HepG2 (cell line): Measurements from ENCODE around the gene CLRN2. TPM values are rescaled to one million over a fixed set of nuclear protein-coding genes. Genes with fewer than 3 reads are reported as not detected.

Source experiments
- ADNP ChIP-seq: sonication (generic); formaldehyde crosslinking; IDR thresholded peaks from 2 replicates; pipeline ENCODE4 v1.4.0; 2020; ENCODE audit warnings: missing genetic modification reagents
- AKNA ChIP-seq: sonication (generic); formaldehyde crosslinking; IDR thresholded peaks from 2 replicates; pipeline ENCODE4 v1.4.0; 2020; ENCODE audit warnings: missing genetic modification reagents, borderline replicate concordance
- ATAD3A ChIP-seq: sonication (generic); formaldehyde crosslinking; IDR thresholded peaks from 2 replicates; pipeline ENCODE4 v1.4.0; 2020; ENCODE audit warnings: missing genetic modification reagents
- ATF5 ChIP-seq: sonication (generic); formaldehyde crosslinking; IDR thresholded peaks from 2 replicates; pipeline ENCODE4 v1.4.0; 2020; ENCODE audit warnings: mild to moderate bottlenecking, low read depth, missing genetic modification reagents
- CCAR2 ChIP-seq: fragments of 200-400 bp; formaldehyde crosslinking; optimal IDR thresholded peaks from 2 replicates; pipeline ENCODE3; 2018; ENCODE audit warnings: low read depth, mild to moderate bottlenecking, low read length, moderate library complexity
- EEA1 ChIP-seq: sonication (generic); formaldehyde crosslinking; IDR thresholded peaks from 2 replicates; pipeline ENCODE4 v1.5.1; 2020; ENCODE audit warnings: mild to moderate bottlenecking, missing genetic modification reagents, borderline replicate concordance
- ELF1 ChIP-seq: sonication (generic); formaldehyde crosslinking; IDR thresholded peaks from 2 replicates; pipeline ENCODE4 v1.4.0; 2020; ENCODE audit warnings: missing genetic modification reagents
- GATAD1 ChIP-seq: IDR thresholded peaks from 2 replicates; pipeline ENCODE4 v1.6.1; 2016; ENCODE audit warnings: missing genetic modification reagents, missing compliant biosample characterization
- HNRNPUL1 ChIP-seq: fragments of 200-400 bp; formaldehyde crosslinking; IDR thresholded peaks from 2 replicates; pipeline ENCODE4 v1.6.1; 2017; ENCODE audit warnings: low read depth, mild to moderate bottlenecking, low read length, moderate library complexity
- MED8 ChIP-seq: sonication (generic); formaldehyde crosslinking; IDR thresholded peaks from 2 replicates; pipeline ENCODE4 v1.8.1; 2023; ENCODE audit warnings: mild to moderate bottlenecking, missing genetic modification reagents; ENCODE audit not compliant: insufficient replicate concordance
- NFATC3 ChIP-seq: sonication (generic); formaldehyde crosslinking; IDR thresholded peaks from 2 replicates; pipeline ENCODE4 v1.5.1; 2020; ENCODE audit warnings: mild to moderate bottlenecking, missing genetic modification reagents
- NFE2L1 ChIP-seq: sonication (generic); formaldehyde crosslinking; IDR thresholded peaks from 2 replicates; pipeline ENCODE4 v1.4.0; 2020; ENCODE audit warnings: missing genetic modification reagents, mild to moderate bottlenecking, borderline replicate concordance
- PCBP1 ChIP-seq: fragments of 200-400 bp; formaldehyde crosslinking; IDR thresholded peaks from 2 replicates; pipeline ENCODE4 v1.6.1; 2017; ENCODE audit warnings: mild to moderate bottlenecking, low read depth, low read length, borderline replicate concordance
- RXRA ChIP-seq: sonication (generic); formaldehyde crosslinking; IDR thresholded peaks from 2 replicates; pipeline ENCODE4 v1.5.1; 2020; ENCODE audit warnings: missing genetic modification reagents
- SALL1 ChIP-seq: sonication (generic); formaldehyde crosslinking; IDR thresholded peaks from 2 replicates; pipeline ENCODE4 v1.8.0; 2022; ENCODE audit warnings: mild to moderate bottlenecking, missing genetic modification reagents
- SALL2 ChIP-seq: sonication (generic); formaldehyde crosslinking; IDR thresholded peaks from 2 replicates; pipeline ENCODE4 v1.8.1; 2023; ENCODE audit warnings: mild to moderate bottlenecking, missing genetic modification reagents, inconsistent platforms
- TERF1 ChIP-seq: sonication (generic); formaldehyde crosslinking; IDR thresholded peaks from 2 replicates; pipeline ENCODE4 v1.8.0; 2022; ENCODE audit warnings: mild to moderate bottlenecking, missing genetic modification reagents, moderate library complexity
- THRA ChIP-seq: sonication (generic); formaldehyde crosslinking; IDR thresholded peaks from 2 replicates; pipeline ENCODE4 v1.4.0; 2020; ENCODE audit warnings: missing genetic modification reagents, borderline replicate concordance
- THYN1 ChIP-seq: sonication (generic); formaldehyde crosslinking; IDR thresholded peaks from 2 replicates; pipeline ENCODE4 v1.8.1; 2023; ENCODE audit warnings: low read depth, mild to moderate bottlenecking, moderate library complexity, missing genetic modification reagents, borderline replicate concordance
- ZMYM3 ChIP-seq: sonication (generic); formaldehyde crosslinking; IDR thresholded peaks from 2 replicates; pipeline ENCODE4 v1.5.1; 2020; ENCODE audit warnings: mild to moderate bottlenecking, missing genetic modification reagents
- ZNF124 ChIP-seq: sonication (generic); formaldehyde crosslinking; IDR thresholded peaks from 2 replicates; pipeline ENCODE4 v1.4.0; 2020; ENCODE audit warnings: missing genetic modification reagents
- ZNF136 ChIP-seq: sonication (generic); formaldehyde crosslinking; IDR thresholded peaks from 2 replicates; pipeline ENCODE4 v1.8.1; 2022; ENCODE audit warnings: low read depth, mild to moderate bottlenecking, moderate library complexity, missing genetic modification reagents
- ZNF205 ChIP-seq: IDR thresholded peaks from 2 replicates; pipeline ENCODE4 v1.6.1; 2018; ENCODE audit warnings: missing biosample characterization, missing genetic modification reagents
- ZNF24 ChIP-seq: fragments of 450-650 bp; IDR thresholded peaks from 2 replicates; pipeline ENCODE4 v1.6.1; 2017; ENCODE audit warnings: antibody characterized with exemption, mild to moderate bottlenecking
- ZNF335 ChIP-seq: sonication (generic); formaldehyde crosslinking; IDR thresholded peaks from 2 replicates; pipeline ENCODE4 v1.4.0; 2020; ENCODE audit warnings: missing genetic modification reagents
- polyA plus RNA-seq, 8 experiments: library from polyadenylated mRNA; depleted of rRNA in 3 of 8; stranded (reverse) in 7 of 8; unstranded in 1 of 8; fragments of >200 nt; fragmentation: Illumina TruSeq in 4 of 8; extraction: Trizol in 4 of 8; gene quantifications; 2 replicates each; pipeline versions ENCODE4 v1.2.1 to v1.2.3, GENCODE V29; 2011 to 2016; ENCODE audit warnings: low read depth in 4 of 8, missing spikeins in 1 of 8, mixed read lengths in 1 of 8; ENCODE audit not compliant: insufficient read depth in 1 of 8
- total RNA-seq, 5 experiments: library from RNA; depleted of rRNA; stranded (reverse); fragments of >200 nt; fragmentation: Illumina TruSeq; extraction: Trizol; gene quantifications; 2 replicates each; pipeline ENCODE4 v1.2.3, GENCODE V29; 2016; ENCODE audit warnings: low read depth in 1 of 5

Gene CLRN2
- total and polyA plus RNA-seq, 2 of the 13 experiments (the other 11 are each of a cell fraction or from before 2014, with no cell fraction given), result not detected

GRCh38 chr4:17544205-17544604 lies 29.2 kb downstream of the CLRN2 start (continued):
- no peak for TF ChIP-seq AKNA (CRISPR knock-in tag)
- TF ChIP-seq ZNF24, result peak; percentile 79
- no peak for TF ChIP-seq ADNP (CRISPR knock-in tag)
- no peak for TF ChIP-seq NFATC3 (CRISPR knock-in tag)
- no peak for TF ChIP-seq THYN1
- no peak for TF ChIP-seq TERF1 (CRISPR knock-in tag)
- TF ChIP-seq EEA1 (CRISPR knock-in tag), result no peak
- no peak; the same call in 1 of the 2 replicates for TF ChIP-seq GATAD1 (CRISPR knock-in tag)
- TF ChIP-seq ZNF124 (CRISPR knock-in tag), result no peak; the same call in 1 of the 2 replicates
- TF ChIP-seq ZNF205 (CRISPR knock-in tag), result no peak
- no peak for TF ChIP-seq ATAD3A
- no peak for TF ChIP-seq CCAR2
- TF ChIP-seq NFE2L1 (CRISPR knock-in tag), result no peak
- TF ChIP-seq ZNF335 (CRISPR knock-in tag), result no peak
- TF ChIP-seq SALL1 (CRISPR knock-in tag), result peak; percentile 99
- no peak for TF ChIP-seq PCBP1
- peak; percentile 77; the same call in 1 of the 2 replicates for TF ChIP-seq RXRA (CRISPR knock-in tag)
- TF ChIP-seq ZMYM3 (CRISPR knock-in tag), result peak; percentile 41; the same call in 1 of the 2 replicates
- peak; percentile 78 for TF ChIP-seq ELF1 (CRISPR knock-in tag)
- no peak for TF ChIP-seq ZNF136
- no peak for TF ChIP-seq HNRNPUL1
- no peak for TF ChIP-seq SALL2 (CRISPR knock-in tag)
- no peak for TF ChIP-seq MED8 (CRISPR knock-in tag)
- TF ChIP-seq ATF5 (CRISPR knock-in tag), result no peak
- TF ChIP-seq THRA (CRISPR knock-in tag), result 0 out of 2 replicates have a peak, but pooled peaks have one; percentile 68
